Stomach (tissue), 4 donors: ENCODE measurements around the gene RRBP1.

Experiments used
- CTCF ChIP-seq, 7 experiments: fragments of 450-650 bp in 4 of 7; fragments of 200-600 bp in 3 of 7; sonication (generic) in 3 of 7; IDR thresholded peaks; one replicate each; pipeline ENCODE4 v1.5.1; 2016 to 2019; ENCODE audit warnings: antibody characterized with exemption in 7 of 7, control low read depth in 2 of 7, mild to moderate bottlenecking in 1 of 7
- POLR2A ChIP-seq, 4 donors: fragments of 450-650 bp; IDR thresholded peaks; one replicate each; pipeline ENCODE4 v1.6.1; 2016; ENCODE audit warnings: antibody characterized with exemption in 4 of 4, control low read depth in 2 of 4, mild to moderate bottlenecking in 1 of 4, moderate library complexity in 1 of 4

GRCh38 chr20:17655286-17655651 is 26.8 kb downstream of the RRBP1 start:
- TF ChIP-seq CTCF (IDR thresholded peaks at IDR 0.05) (no peak), POLR2A (IDR thresholded peaks at IDR 0.05) (no peak)
